Measurements from ENCODE around the gene GPA33.

Gene GPA33, protein sequence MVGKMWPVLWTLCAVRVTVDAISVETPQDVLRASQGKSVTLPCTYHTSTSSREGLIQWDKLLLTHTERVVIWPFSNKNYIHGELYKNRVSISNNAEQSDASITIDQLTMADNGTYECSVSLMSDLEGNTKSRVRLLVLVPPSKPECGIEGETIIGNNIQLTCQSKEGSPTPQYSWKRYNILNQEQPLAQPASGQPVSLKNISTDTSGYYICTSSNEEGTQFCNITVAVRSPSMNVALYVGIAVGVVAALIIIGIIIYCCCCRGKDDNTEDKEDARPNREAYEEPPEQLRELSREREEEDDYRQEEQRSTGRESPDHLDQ

DNA sequence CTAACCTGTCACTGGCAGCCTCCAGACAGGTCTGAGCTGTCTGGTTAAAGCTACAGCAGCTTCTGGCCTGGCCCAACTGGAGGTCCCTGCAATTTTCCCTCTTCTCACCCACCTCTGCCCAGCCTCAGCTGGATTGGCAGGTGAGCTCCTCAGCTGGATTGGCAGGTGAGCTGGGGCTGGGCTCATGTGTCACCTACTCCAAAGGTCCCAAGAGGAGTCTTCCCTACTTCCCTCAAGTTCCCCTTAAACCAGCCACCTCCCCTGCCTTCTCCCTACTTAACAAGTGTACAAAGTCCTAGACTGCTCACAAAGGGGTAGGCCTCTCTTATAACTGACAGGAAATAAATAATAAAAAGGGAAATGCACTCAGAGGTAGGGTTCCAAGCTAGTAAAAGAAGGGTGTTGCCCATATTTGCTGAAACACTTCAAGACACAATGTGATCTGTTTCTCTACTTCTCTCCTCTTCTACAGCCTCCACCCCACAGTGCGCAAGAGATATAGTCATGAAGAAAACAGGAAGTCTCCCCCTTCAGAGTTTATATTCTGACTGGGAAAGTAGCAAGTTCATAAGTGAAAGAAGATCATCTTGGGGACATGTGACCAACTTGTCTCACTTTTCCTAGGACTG, at the start of gene GPA33:
Gene GPA33 (minus strand): TSS at position 64 of the 629 bp plus-strand sequence. CDS start 90 bp downstream, outside the sequence.
- DNase-seq (ENCODE audit: low spot score): peak; percentile 26

DNA sequence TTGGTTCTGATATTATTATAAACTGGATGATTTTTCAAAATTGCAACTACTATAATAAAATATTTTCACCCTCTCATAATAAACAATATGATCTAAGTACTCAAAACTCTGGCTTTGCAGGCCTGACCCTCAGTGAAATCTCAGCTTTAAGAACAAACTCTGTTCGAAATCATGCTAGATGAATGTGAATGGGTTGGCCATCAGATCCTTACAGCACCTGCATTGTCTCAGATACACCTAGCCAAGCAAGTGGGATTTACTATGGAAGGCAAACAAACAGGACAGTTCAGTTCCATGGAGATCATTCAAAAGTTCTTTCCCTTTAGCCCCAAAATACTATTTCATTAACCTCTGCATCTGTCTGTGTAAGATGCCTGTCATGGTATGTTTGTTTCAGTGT, 48.5 kb upstream of the GPA33 start:
- DNase-seq (ENCODE audit: low spot score): no peak

DNA sequence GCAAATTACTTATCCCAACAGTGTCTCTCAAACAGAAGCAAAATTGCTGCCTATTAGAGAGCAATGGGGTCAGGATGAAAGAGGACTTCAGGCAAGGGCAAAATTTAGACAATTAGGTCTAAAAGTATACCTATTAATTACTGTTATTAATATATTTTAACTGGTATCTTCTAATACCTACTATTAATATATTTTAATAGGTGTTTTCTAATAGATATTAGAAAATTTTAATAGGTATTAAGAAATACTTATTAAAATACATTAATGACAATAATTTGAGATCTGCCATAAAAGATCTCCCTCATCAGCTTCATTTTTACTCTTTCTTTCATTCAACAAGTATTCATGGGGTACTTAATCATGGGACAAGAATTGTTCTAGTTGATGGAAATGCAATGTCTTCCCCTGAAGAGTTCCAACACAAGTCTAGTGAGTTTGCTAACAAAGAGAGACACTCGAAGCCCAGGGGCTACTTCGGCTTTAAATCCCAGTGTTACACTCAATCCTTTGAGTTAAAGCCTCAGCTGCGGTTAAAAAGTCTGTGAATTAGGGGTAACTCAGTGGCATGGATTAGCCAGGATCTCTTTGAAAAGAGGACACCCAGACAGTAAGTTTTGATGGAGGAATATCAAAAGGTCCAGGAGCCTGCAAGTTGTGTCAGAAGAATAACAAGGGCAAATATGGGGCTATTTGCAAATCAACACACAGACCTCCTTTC, 47.8 kb upstream of the GPA33 start:
- DNase-seq (ENCODE audit: low spot score): no peak

DNA sequence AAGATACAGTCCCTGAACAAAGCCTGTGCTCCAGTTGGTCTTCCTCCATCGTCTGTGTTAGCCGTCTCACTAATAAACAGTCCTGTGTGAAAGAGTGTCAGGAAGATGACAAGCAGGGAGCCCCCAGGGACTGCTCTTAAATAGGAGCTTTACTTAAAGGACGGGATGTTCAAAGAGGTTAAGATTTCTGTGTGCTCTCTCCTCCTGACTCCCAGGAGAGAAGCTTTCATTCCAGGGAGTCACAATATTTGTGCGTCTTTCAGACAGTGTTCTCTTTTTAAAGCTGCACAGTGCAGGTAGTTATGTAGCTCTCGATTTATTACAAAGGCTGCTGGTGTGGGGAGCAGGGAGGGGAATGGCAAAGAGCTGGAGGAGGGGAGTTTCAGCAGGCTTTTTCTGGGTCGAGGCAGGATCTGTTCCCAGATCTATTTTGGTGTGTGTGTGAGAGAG, 47.2 kb upstream of the GPA33 start:
- no peak for DNase-seq (ENCODE audit: low spot score)

DNA sequence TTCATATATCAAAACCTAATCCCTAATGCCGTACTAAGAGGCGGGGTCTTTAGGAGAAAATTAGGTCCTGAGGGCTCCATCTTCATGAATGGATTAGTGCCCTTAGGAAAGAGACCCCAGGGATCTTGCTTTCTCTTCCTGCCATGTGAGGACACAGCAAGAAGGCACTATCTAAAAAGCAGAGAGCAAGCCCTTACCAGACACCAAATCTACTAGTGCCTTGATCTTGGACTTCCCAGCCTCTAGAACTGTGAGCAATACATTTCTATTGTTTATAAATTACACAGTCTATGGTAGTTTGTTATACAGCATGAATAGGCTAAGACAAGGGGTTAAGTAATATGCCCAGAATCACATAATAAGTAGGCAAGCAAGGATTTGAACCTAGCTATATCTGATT, 46.6 kb upstream of the GPA33 start:
- DNase-seq (ENCODE audit: low spot score): no peak

DNA sequence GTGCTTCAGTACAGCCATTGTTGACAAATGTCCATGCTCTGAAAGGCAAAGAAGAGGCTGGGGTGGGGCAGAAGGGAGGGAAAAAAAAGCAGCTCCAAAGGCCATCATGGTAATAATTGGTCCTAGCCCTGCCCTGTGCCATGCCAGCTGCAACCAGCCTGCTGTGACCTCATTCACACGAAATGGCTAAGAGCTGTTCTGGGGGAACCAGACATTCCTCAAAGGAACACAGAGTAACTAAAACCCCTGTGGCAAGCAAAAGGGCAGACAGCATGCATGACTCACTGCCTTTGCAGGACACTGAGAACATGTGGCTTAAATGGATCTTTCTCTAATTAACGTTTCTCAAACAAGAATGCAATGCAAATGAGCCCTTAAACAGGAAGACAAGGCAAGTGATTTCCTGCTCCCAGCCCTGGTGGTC, 46.0 kb upstream of the GPA33 start:
- no peak for DNase-seq (ENCODE audit: low spot score)

DNA sequence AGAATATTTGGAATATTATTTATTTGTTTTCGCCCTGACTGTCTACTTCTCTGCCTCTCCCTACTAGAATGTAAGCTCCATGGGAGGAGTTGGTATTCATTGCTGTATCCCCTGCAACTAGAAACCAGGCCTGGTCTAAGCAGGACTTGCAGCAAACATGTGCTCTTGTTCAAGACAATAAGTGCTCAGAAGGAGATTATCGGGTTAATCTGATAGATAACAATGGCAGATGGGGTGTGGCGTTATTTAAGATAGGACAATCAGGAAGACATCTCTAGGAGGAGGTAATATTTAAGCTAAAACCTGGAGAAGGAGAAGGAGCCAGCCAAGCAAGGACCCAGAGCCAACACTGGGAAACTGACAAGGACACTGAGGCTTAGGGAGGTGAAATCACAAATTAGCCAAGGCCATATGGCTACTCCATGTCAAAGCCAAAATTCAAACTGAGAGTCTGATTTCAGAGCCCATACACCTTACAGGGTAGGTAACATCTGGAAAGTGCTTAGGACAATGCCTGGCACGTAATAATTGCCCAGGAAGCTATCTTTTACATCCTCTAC, 45.2 kb upstream of the GPA33 start:
- no peak for DNase-seq (ENCODE audit: low spot score)

DNA sequence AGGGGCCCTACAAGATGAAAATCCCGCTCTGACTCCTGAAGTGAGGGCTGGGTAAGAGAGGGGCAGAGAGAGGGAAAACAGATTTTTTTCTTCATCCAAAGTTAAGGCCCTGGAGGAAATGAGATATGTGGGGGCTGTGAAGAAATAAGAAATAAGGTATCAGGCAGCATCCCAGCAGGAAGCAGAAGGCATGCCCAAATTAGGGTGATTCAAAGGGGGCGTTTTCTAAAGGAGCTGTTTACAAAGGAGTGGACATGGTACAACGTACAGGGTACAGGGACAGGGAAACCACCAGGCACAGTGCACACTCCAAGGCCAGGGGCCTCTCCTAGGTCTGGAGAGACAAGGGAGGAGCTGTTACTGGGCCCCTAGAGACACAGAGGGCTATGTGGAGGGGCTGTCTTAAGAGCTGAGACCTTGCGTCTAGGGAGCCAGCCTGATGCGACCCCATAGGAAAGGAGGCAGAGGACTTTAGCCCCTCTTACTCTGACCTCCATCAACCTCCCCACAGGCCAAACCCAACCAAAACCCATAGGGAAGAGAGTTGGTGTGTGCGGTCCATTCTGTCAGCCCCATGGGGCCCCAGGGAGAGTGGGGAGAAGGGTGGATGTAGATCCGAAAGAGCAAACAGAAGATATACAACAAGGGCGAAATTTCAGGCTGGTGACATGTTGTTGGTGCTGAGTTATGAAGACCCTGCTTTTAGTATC, 42.3 kb upstream of the GPA33 start:
- DNase-seq (ENCODE audit: low spot score): no peak

DNA sequence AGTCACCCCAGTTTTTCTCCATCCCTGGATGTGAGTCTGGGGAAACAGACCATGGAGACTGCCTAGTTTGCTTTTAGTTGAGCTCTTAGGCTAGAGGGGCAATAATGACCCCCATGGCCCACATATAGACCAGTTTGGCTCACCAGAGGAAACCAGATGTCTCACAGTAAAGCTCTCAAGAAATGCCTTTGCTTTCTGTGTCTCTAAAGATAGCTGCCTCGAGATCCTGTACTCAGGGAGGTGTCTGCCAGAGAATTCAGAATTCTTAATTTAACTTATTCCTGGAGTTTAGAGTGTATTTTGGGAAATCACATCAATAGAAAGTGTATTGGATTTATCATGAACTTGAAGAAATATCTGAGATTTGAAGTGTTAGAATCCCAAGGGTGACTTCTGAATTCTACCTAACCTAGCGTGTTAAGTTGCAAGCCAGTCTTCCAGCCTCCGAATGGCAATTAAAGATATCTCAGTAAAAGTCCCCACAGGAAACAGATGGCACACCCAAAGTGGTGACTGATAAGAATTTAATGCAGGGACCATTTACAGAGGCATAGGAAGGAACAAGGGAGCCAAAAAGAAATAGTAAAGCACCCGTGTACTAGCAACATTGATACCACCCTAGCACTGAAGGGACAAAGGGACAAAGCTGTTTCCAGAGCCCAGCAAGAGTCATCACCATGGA, 40.8 kb upstream of the GPA33 start:
- DNase-seq (ENCODE audit: low spot score): no peak

DNA sequence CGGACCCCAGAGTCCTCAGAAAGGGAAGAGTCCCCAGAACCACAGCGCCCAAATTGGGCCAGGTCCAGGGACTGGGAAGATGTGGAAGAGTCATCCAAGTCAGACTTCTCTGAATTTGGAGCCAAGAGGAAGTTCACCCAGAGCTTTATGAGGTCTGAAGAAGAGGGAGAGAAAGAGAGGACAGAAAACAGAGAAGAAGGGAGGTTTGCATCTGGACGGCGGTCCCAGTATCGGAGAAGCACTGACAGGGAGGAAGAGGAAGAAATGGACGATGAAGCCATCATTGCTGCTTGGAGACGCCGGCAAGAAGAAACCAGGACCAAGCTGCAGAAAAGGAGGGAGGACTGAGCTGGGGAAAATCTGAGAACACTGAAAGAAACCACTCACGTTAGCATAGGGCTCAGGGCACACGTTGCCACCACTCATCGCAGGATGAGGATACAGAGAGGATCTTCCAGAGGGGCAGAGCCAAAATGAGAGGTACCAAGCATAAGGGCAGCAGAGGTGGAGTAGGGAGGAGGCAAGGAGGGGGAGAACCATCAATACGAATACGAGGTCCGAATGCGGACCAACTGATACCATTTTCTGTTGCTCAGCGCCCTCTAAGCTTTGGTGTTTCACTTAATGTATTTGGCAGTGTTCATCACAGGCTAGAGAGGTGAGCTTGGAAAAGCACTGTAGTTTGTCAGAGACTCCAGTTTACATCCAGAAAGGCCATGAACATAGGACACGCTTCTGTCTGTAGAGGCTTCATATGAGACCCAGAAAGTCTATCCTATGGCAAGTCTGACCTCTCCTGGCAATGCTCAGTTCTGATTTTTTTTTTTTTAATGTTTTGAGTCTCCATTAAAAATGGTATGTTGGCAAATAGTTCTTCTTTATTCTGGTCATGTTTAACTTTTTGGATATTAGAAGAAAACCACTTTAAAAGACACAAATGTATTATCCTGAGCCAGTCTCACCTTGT, 38.4 kb upstream of the GPA33 start:
- peak; percentile 31 for DNase-seq (ENCODE audit: low spot score)

DNA sequence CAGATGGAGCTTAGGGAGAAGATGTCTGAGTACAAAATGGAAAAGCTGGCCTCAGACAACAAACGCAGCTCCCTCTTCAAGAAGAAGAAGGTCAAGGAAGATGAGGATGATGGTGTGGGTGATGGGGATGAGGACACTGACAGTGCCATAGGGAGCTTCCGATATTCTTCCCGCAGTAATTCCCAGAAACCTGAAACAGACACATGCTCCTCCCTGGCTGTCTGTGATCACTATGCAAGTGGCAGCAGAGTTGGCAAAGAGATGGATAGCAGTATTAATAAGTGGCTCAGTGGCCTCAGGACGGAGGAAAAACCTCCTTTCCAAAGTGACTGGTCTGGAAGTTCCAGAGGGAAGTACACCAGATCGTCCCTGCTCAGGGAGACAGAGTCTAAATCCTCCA, 37.5 kb upstream of the GPA33 start:
- DNase-seq (ENCODE audit: low spot score): no peak

DNA sequence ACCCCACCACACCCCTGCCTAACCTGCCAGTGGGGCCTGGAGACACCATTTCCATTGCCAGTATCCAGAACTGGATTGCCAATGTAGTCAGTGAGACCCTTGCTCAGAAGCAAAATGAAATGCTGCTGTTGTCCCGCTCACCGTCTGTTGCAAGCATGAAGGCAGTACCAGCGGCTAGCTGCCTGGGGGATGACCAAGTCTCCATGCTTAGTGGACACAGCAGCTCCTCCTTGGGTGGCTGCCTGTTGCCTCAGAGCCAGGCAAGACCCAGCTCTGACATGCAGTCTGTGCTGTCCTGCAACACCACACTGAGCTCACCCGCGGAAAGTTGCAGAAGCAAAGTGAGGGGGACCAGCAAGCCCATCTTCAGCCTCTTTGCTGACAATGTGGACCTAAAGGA, 37.1 kb upstream of the GPA33 start:
- DNase-seq (ENCODE audit: low spot score): no peak

DNA sequence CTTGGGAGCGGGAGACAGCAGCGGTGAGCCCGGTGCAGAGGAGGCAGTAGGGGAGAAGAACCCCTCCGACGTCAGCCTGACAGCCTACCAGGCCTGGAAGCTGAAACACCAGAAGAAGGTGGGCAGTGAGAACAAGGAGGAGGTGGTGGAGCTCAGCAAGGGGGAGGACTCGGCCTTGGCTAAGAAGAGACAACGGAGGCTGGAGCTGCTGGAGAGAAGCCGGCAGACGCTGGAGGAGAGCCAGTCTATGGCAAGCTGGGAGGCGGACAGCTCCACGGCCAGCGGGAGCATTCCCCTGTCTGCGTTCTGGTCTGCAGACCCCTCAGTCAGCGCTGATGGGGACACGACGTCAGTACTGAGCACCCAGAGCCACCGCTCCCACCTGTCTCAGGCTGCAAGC, 36.6 kb upstream of the GPA33 start:
- no peak for DNase-seq (ENCODE audit: low spot score)

DNA sequence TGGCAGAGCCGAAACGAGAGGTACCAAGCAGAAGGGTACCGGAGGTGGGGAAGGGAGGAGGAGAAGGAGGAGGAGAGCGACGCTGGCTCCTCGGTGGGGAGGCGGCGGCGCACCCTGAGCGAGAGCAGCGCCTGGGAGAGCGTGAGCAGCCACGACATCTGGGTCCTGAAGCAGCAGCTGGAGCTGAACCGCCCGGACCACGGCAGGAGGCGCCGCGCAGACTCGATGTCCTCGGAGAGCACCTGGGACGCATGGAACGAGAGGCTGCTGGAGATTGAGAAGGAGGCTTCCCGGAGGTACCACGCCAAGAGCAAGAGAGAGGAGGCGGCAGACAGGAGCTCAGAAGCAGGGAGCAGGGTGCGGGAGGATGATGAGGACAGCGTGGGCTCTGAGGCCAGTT, 36.1 kb upstream of the GPA33 start:
- no peak for DNase-seq (ENCODE audit: low spot score)

DNA sequence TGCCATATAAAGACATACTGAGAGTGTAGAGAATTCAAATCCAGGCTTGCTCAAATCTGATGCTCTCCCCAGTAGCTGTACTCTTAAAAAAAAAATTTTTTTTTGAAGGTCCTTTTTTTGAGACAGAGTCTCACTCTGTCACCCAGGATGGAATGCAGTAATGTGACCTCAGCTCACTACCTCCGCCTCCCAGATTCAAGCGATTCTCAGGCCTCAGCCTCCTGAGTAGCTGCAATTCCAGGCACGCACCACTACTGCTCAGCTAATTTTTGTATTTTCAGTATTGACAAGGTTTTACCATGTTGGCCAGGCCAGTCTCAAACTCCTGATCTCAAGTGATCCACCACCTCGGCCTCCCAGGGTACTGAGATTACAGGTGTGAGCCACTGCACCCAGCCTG, 32.4 kb upstream of the GPA33 start:
- no peak for DNase-seq (ENCODE audit: low spot score)

DNA sequence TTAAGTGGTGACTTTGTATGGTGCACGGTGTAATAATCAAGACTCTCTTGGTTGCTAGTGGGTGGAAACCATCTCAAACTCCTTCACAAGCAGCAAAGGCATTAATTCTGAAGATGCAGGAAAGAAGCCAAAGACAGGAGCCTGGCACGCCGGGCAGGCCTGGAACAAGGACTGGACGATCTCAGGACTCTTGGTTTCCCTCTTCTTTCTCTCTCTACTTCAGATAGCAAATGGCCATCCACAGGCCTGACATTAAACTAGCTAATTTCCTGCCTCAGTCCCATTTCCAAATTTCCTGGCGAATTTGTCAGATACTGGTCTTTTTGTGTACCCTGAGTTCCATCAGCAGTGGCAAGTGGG, 31.9 kb upstream of the GPA33 start:
- DNase-seq (ENCODE audit: low spot score): no peak

DNA sequence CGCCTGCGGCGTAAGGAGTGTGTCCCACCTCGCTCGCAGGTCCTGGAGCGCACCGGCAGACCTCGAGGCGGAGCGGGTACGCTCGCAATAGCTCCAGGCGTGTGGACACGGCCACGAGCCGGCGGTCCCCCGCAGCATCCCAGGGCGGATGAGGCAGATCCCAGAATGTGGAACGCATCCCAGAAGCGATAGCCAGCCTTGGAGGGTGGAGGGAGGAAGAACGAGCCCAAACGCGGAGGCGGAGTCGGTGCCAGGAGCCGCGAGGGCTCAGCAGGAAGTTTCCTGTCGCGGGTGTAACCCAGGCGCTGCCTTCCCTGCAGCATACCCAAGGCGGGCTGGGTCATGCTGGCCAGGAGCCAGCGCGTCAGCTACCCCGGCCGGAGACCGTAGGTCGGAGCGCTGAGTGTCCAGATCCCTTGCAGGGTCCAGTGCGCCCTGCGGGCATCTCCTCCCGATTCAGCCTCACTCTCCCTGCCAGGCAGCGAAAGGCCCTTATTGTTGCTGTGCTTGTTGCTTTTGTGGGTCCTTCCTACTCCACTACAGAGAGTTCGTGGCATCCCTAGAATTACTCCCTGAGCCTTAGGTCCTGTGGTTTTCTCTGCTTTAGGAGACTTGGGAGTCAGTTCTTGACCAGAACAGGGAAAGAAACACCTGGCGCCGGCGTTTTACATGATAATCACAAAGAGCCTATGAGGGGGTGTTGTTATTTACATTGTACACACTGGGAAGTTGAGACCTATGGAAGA, 31.4 kb upstream of the GPA33 start:
- DNase-seq (ENCODE audit: low spot score): no peak

DNA sequence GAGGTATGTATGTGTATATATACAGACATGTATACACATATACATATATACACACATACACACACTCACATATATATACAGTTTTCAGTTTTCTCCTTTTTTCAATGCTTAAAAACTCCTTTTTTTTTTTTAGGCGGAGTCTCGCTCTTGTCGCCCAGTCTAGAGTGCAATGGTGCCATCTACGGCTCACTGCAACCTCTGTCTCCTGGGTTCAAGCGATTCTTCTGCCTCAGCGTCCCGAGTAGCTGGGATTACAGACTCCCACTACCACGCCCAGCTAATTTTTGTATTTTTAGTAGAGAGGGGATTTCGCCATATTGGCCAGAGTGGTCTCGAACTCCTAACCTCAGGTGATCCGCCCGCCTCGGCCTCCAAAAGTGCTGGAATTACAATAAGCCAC, 30.7 kb upstream of the GPA33 start:
- DNase-seq (ENCODE audit: low spot score): no peak

DNA sequence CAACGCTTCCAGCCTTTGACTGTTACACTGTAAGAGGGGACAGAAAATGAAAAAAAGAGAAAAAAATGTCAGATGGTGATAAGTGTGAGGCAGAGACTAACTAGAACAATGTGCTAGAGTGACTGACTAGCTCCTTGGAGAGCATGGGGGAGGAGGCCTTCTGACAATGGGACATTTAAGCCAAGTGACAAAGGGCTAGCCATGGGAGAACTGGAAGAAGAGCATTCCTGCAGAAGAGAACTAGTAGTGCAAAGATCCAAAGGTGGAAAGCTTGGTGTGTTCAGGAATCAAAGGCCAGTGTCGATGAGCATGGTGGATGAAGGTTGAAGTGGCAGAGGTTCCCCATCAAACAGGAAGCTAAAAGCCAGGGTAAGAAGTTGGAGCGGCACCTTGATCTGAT, 29.5 kb upstream of the GPA33 start:
- DNase-seq (ENCODE audit: low spot score): no peak

DNA sequence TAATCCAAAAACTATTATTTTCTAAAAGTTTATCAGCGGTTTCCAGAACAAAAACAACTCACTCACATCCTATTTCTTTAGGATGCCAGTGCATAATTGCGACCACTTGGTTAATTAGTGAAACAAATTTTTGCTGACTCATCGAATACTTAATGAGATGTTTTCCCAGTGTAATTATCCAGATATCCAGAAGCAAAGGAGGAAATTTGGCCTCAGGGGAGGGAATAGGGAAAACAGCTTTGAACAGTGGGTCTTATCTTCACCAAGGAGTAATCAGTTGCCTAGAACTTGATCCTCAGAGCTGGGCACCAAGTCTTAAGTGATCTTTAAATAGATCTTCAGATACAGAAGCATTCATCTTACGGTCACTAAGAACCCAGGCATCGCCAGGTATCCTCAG, 28.0 kb upstream of the GPA33 start:
- no peak for DNase-seq (ENCODE audit: low spot score)
